H9 (cell line): ENCODE data around the gene TMEM14B. TPM values are rescaled to one million over a fixed set of nuclear protein-coding genes. Genes with fewer than 3 reads are reported as not detected.

Experiments
- DNase-seq: peaks from one replicate; pipeline ENCODE4 v3.0.0-alpha.2; 2017
- H2AFZ ChIP-seq: one replicate; pipeline ENCODE4 v1.6.1; 2013; ENCODE audit warnings: mild to moderate bottlenecking, low read length, control low read depth, moderate library complexity
- H2AK5ac ChIP-seq: 2 replicates; pipeline ENCODE4 v1.6.1; 2013; ENCODE audit warnings: low read length, control low read depth, mixed read lengths; ENCODE audit not compliant: insufficient read length
- H2BK120ac ChIP-seq: one replicate; pipeline ENCODE4 v1.6.1; 2013; ENCODE audit warnings: low read depth, mild to moderate bottlenecking, low read length, control low read depth, inconsistent platforms; ENCODE audit not compliant: poor library complexity, severe bottlenecking
- H2BK12ac ChIP-seq: 2 replicates; pipeline ENCODE4 v1.6.1; 2013; ENCODE audit warnings: low read length, control low read depth, mixed read lengths, low read depth; ENCODE audit not compliant: insufficient read length
- H2BK15ac ChIP-seq: 2 replicates; pipeline ENCODE4 v1.6.1; 2013; ENCODE audit warnings: low read depth, low read length, control low read depth
- H2BK20ac ChIP-seq: one replicate; pipeline ENCODE4 v1.6.1; 2013; ENCODE audit warnings: low read depth, mild to moderate bottlenecking, low read length, control low read depth, inconsistent platforms; ENCODE audit not compliant: poor library complexity, severe bottlenecking
- H2BK5ac ChIP-seq: 2 replicates; pipeline ENCODE4 v1.6.1; 2013; ENCODE audit warnings: low read length, control low read depth, mixed read lengths; ENCODE audit not compliant: insufficient read length
- H3K14ac ChIP-seq: 2 replicates; pipeline ENCODE4 v1.6.1; 2013; ENCODE audit warnings: low read length, control low read depth; ENCODE audit not compliant: insufficient read depth
- H3K18ac ChIP-seq: 2 replicates; pipeline ENCODE4 v1.6.1; 2013; ENCODE audit warnings: low read depth, mild to moderate bottlenecking, mixed read lengths, low read length, control low read depth; ENCODE audit not compliant: insufficient read length
- H3K23ac ChIP-seq: 2 replicates; pipeline ENCODE4 v1.6.1; 2013; ENCODE audit warnings: low read length, control low read depth, mixed read lengths, low read depth; ENCODE audit not compliant: insufficient read length
- H3K23me2 ChIP-seq: 2 replicates; pipeline ENCODE4 v1.6.1; 2013; ENCODE audit warnings: low read depth, mild to moderate bottlenecking, mixed read lengths, low read length, control low read depth; ENCODE audit not compliant: insufficient read length, poor library complexity, severe bottlenecking
- H3K27ac ChIP-seq: 2 replicates; pipeline ENCODE4 v1.5.1; 2013; ENCODE audit warnings: low read length, control low read depth, mixed read lengths, low read depth; ENCODE audit not compliant: insufficient read length
- H3K27me3 ChIP-seq: 2 replicates; pipeline ENCODE4 v1.6.1; 2013; ENCODE audit warnings: low read length, control low read depth, inconsistent platforms; ENCODE audit not compliant: insufficient read depth
- H3K4ac ChIP-seq: 2 replicates; pipeline ENCODE4 v1.6.1; 2013; ENCODE audit warnings: low read depth, mild to moderate bottlenecking, control low read depth, inconsistent platforms, low read length, moderate library complexity
- H3K4me1 ChIP-seq: 2 replicates; pipeline ENCODE4 v1.6.1; 2013; ENCODE audit warnings: low read length, control low read depth, inconsistent platforms; ENCODE audit not compliant: insufficient read depth
- H3K4me2 ChIP-seq: 2 replicates; pipeline ENCODE4 v1.6.1; 2013; ENCODE audit warnings: low read length, control low read depth, mixed read lengths; ENCODE audit not compliant: insufficient read length, insufficient read depth
- H3K56ac ChIP-seq: 2 replicates; pipeline ENCODE4 v1.6.1; 2013; ENCODE audit warnings: low read depth, mild to moderate bottlenecking, mixed read lengths, low read length, control low read depth; ENCODE audit not compliant: insufficient read length
- H3K79me1 ChIP-seq: 2 replicates; pipeline ENCODE4 v1.6.1; 2013; ENCODE audit warnings: low read depth, mild to moderate bottlenecking, moderate library complexity, low read length, control low read depth, inconsistent platforms; ENCODE audit not compliant: insufficient read depth, poor library complexity, severe bottlenecking
- H3K79me2 ChIP-seq: 2 replicates; pipeline ENCODE4 v1.6.1; 2013; ENCODE audit warnings: low read length, control low read depth, inconsistent platforms; ENCODE audit not compliant: insufficient read depth
- H3K9ac ChIP-seq: 2 replicates; pipeline ENCODE4 v1.6.1; 2013; ENCODE audit warnings: low read length, control low read depth, mixed read lengths; ENCODE audit not compliant: insufficient read length; ENCODE audit errors: extremely low read depth
- H3K9me3 ChIP-seq: one replicate; pipeline ENCODE4 v1.6.1; 2013; ENCODE audit warnings: low read depth, low read length, inconsistent platforms; ENCODE audit not compliant: control insufficient read depth
- H3T11ph ChIP-seq: one replicate; pipeline ENCODE4 v1.6.1; 2013; ENCODE audit warnings: mild to moderate bottlenecking, low read length, control low read depth, inconsistent platforms
- H4K20me1 ChIP-seq: one replicate; pipeline ENCODE4 v1.6.1; 2013; ENCODE audit not compliant: control insufficient read depth, insufficient read length, insufficient read depth
- H4K5ac ChIP-seq: 2 replicates; pipeline ENCODE4 v1.6.1; 2013; ENCODE audit warnings: low read depth, mild to moderate bottlenecking, mixed read lengths, low read length, control low read depth; ENCODE audit not compliant: insufficient read length
- H4K8ac ChIP-seq: replicated peaks from 2 replicates; pipeline ENCODE4 v1.6.1; 2013; ENCODE audit warnings: low read length, control low read depth, mixed read lengths, low read depth; ENCODE audit not compliant: insufficient read length
- H4K91ac ChIP-seq: 2 replicates; pipeline ENCODE4 v1.6.1; 2013; ENCODE audit warnings: low read depth, mild to moderate bottlenecking, moderate library complexity, mixed read lengths, low read length, control low read depth; ENCODE audit not compliant: insufficient read length
- H3K27ac Mint-ChIP-seq, 3 experiments: 2 replicates in 2 of 3; 3 replicates in 1 of 3; pipeline ENCODE4 v1.8.0; 2020 to 2021; ENCODE audit warnings: mixed read lengths in 3 of 3, mild to moderate bottlenecking in 1 of 3, moderate library complexity in 1 of 3
- H3K27me3 Mint-ChIP-seq: 2 replicates; pipeline ENCODE4 v1.8.0; 2021; ENCODE audit warnings: low read depth, mild to moderate bottlenecking, moderate library complexity, mixed read lengths
- H3K36me3 Mint-ChIP-seq, 3 experiments: 2 replicates in 2 of 3; 3 replicates in 1 of 3; pipeline ENCODE4 v1.8.0; 2020 to 2021; ENCODE audit warnings: low read depth in 3 of 3, mixed read lengths in 3 of 3; ENCODE audit not compliant: insufficient read depth in 1 of 3
- H3K4me1 Mint-ChIP-seq, 2 experiments: 2 replicates each; pipeline ENCODE4 v1.8.0; 2020; ENCODE audit warnings: mixed read lengths in 2 of 2
- H3K4me3 Mint-ChIP-seq, 2 experiments: 2 replicates in 1 of 2; 3 replicates in 1 of 2; pipeline ENCODE4 v1.8.0; 2020 to 2021; ENCODE audit warnings: mild to moderate bottlenecking in 2 of 2, mixed read lengths in 2 of 2, moderate library complexity in 1 of 2
- H3K9me3 Mint-ChIP-seq, 2 experiments: 2 replicates in 1 of 2; 3 replicates in 1 of 2; pipeline ENCODE4 v1.8.0; 2020; ENCODE audit warnings: mild to moderate bottlenecking in 2 of 2, mixed read lengths in 2 of 2, moderate library complexity in 1 of 2
- WGBS: extraction: QIAGEN DNeasy Blood & Tissue Kit; methylation state at CpG from one replicate; pipeline ENCODE4 v1.1.7; 2013; ENCODE audit warnings: missing lambda C conversion rate, low lambda C conversion rate, mixed read lengths; ENCODE audit not compliant: insufficient read length; ENCODE audit errors: extremely low coverage; 5-methylcytosine and 5-hydroxymethylcytosine counted together
- total RNA-seq: library from RNA; stranded (reverse); gene quantifications from 2 replicates; pipeline ENCODE4 v1.2.1, GENCODE V29; 2021
- TF ChIP-seq, protein P1 (sequence below): fragments of 200-600 bp; sonication (generic); conservative IDR thresholded peaks from 3 replicates; pipeline ENCODE4 v1.8.0; 2021; ENCODE audit warnings: antibody characterized with exemption, mild to moderate bottlenecking

Gene TMEM14B
- total RNA-seq, 1 experiment from 2014 or later = 107 TPM

DNA sequence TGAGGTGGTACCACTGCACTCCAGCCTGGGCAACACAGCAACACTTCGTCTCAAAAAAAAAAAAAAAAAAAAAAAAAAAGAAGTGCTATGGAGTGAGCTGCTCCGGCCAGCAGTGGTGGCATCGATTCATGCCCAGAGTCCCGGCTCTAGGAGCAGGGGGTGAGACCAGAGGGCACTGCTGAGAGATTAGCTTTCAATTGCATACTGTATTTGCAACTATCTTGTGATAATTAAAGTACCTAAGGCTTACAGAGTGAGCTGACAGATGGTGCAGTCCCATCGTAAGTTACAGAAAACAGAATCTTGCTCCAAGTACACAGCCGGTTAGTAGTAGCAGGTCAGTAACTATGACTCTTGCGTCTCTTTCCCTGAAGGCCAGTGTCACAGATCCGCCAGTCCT is 31.5 kb downstream of the TMEM14B start:
- no peak overlapping the region for H2BK12ac ChIP-seq
- peaks cover 10 to 42% (median 30%) of the 10 kb centered on the region in 3 experiments; a peak in 6 of 7 replicates for H3K36me3 Mint-ChIP-seq

More for the DNA sequence above, 31.5 kb downstream of the TMEM14B start:
- no peak overlapping the region for H3K9ac ChIP-seq
- H4K8ac ChIP-seq = no peak overlapping the region
- H3K9me3 ChIP-seq = no peaks in the 10 kb centered on the region
- H3K14ac ChIP-seq = no peak overlapping the region
- H3K4me1 ChIP-seq = no peaks in the 10 kb centered on the region
- TF ChIP-seq, protein P1, sequence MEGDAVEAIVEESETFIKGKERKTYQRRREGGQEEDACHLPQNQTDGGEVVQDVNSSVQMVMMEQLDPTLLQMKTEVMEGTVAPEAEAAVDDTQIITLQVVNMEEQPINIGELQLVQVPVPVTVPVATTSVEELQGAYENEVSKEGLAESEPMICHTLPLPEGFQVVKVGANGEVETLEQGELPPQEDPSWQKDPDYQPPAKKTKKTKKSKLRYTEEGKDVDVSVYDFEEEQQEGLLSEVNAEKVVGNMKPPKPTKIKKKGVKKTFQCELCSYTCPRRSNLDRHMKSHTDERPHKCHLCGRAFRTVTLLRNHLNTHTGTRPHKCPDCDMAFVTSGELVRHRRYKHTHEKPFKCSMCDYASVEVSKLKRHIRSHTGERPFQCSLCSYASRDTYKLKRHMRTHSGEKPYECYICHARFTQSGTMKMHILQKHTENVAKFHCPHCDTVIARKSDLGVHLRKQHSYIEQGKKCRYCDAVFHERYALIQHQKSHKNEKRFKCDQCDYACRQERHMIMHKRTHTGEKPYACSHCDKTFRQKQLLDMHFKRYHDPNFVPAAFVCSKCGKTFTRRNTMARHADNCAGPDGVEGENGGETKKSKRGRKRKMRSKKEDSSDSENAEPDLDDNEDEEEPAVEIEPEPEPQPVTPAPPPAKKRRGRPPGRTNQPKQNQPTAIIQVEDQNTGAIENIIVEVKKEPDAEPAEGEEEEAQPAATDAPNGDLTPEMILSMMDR = no peak
- no peaks in the 10 kb centered on the region for H3K4me1 Mint-ChIP-seq
- no peak overlapping the region for H2BK15ac ChIP-seq
- no peak for DNase-seq
- H3K9me3 Mint-ChIP-seq = no peaks in the 10 kb centered on the region
- no peak overlapping the region for H3K23ac ChIP-seq
- no peak overlapping the region for H2BK120ac ChIP-seq
- no peak overlapping the region for H2AFZ ChIP-seq
- no peaks in the 10 kb centered on the region for H4K20me1 ChIP-seq
- H3K79me2 ChIP-seq = no peaks in the 10 kb centered on the region
- no peaks in the 10 kb centered on the region for H3K27me3 ChIP-seq
- no peaks in the 10 kb centered on the region for H3K23me2 ChIP-seq
- H3K27ac ChIP-seq = no peak overlapping the region
- no peak overlapping the region for H3T11ph ChIP-seq
- H3K27ac Mint-ChIP-seq = peak overlapping the region in 1 of 3 experiments; percentile 23; a peak in 1 of 7 replicates
- H2BK20ac ChIP-seq = no peak overlapping the region
- H4K91ac ChIP-seq = no peak overlapping the region
- no peaks in the 10 kb centered on the region for H3K27me3 Mint-ChIP-seq
- no CpG with 5 or more reads among the region's 8 CpGs for WGBS
- H2BK5ac ChIP-seq = no peak overlapping the region
- H3K79me1 ChIP-seq = no peaks in the 10 kb centered on the region
- no peak overlapping the region for H3K4me2 ChIP-seq
- H3K4me3 Mint-ChIP-seq = no peak overlapping the region
- H3K18ac ChIP-seq = no peak overlapping the region
- H3K4ac ChIP-seq = no peak overlapping the region
- H4K5ac ChIP-seq = no peak overlapping the region
- H2AK5ac ChIP-seq = no peak overlapping the region
- no peak overlapping the region for H3K56ac ChIP-seq
